Non-pigmented ciliary epithelial cell (primary cell): Measurements from ENCODE around the gene PKD1.
"Not testable (repeated sequence)": the region's sequence is repeated elsewhere in the genome, so short reads cannot be mapped to it uniquely, and the experiment has no call there.

Source experiments
- DNase-seq: peaks from one replicate; pipeline ENCODE4 v3.0.0-alpha.2; 2010; ENCODE audit warnings: low read depth

The PKD1 gene

DNA sequence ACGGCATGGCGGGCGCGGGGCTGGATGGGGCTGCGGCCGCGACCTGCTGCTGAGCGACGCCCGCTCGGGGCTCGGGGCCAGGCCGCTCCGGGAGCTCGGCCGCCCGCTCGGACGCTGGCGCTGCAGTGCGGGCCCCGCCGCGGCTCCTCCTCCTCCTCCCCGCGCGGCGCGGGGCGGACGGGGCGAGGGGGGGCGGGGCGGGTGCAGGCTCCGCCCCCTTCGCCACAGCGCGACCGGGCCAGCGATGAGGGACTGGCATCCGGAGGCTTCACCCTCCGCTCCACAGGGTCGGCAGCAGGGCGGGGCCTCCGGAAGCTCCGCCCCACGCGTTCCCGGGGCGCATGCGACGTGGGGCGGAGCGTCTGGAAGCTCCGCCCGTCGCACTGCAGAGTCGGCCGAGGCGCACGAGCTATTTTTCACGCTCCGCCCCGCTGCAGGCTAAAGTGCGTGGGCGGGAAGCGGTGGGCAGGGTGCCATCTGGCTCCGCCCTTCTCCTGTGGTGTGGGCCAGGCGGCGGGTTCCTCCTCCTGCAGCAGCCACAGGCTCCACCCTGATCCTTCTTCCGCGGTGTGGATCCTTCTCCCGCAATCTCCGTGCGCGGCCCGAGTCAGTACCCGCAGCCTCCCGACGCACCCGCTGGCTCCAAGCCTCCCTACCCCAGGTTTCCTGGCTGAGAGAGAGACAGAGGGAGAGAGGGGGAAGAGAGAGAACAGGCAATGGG lies at the start of gene PKD1:
Gene PKD1, minus strand, starts transcription at position 129 of the 721 bp plus-strand sequence. CDS start 209 bp downstream, outside the sequence.
- not testable (repeated sequence) for DNase-seq

DNA sequence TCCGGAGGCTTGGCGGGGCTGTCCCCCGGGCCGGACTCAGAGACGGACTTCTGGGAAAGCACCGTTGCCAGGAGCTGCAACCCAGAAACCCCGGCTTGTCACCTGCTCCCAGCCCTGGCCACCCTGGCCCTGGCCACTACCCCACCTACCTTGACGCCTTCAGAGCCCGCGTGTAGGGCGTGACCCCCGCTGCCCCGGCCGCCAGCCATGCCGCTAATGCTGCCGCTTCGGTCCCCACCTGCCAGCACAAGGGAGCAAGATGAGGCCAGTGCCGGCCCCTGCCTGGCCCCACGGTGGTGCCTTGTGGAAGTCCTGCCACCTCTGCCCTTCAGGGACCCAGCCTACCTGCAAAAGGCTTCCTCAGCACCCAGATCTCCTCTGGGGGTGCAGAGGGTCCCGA lies 49.3 kb upstream of the PKD1 start:
- no peak for DNase-seq

DNA sequence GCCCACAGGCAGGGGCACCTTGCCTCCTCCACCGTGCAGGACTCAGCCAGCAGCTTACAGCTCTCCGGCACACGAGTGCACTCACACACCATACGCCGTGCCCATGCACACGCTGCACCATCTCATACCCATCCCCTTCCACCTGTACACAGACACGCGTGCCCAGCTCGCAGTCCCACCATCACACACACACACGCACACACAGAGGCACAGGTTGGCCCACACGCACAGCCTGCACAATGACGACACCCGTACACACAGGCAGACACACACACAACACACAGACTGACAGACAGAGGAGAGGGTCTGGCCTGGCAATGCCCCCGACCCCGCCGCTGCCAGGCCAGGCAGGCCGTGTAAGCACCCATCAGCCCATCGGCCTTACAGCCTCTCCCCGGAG lies 48.6 kb upstream of the PKD1 start:
- no peak for DNase-seq

DNA sequence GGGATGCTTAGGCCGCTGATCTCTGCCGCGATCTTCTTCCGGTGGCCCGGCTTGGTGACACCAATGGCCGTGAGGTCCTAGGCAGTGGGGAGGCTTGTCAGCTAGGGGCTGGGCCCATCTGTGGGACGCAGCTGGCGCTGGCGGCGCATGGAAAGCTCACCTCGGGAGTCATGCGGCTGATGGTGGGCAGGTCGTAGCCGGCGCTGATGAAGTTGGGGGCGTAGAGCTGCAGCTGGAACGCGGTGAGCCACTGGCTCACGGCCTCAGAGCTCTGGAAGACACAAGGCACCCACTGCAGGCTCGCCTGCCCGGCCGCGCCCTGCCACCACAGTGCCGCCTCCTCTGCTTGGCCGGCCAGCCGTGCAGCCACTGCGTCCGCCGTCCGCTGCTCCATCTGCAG lies 48.0 kb upstream of the PKD1 start:
- DNase-seq, result no peak

DNA sequence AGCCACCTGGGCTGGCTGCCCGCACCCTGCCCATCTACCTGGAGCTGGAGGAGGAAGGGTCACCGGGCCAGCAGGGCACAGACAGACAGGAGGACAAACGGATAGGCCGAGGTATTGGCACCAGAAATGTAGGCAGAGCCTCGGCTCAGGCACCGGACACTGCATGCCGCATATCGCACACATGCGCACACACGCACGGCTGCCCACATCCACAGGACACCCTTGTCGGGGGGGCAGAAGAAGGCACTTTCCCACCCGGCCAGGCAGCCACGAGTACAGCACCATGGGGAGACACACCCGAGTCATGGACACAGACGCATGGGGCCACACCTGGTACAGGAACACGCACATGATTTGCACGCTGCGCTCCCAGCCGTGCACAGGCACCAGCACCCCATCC lies 46.3 kb upstream of the PKD1 start:
- no peak for DNase-seq

DNA sequence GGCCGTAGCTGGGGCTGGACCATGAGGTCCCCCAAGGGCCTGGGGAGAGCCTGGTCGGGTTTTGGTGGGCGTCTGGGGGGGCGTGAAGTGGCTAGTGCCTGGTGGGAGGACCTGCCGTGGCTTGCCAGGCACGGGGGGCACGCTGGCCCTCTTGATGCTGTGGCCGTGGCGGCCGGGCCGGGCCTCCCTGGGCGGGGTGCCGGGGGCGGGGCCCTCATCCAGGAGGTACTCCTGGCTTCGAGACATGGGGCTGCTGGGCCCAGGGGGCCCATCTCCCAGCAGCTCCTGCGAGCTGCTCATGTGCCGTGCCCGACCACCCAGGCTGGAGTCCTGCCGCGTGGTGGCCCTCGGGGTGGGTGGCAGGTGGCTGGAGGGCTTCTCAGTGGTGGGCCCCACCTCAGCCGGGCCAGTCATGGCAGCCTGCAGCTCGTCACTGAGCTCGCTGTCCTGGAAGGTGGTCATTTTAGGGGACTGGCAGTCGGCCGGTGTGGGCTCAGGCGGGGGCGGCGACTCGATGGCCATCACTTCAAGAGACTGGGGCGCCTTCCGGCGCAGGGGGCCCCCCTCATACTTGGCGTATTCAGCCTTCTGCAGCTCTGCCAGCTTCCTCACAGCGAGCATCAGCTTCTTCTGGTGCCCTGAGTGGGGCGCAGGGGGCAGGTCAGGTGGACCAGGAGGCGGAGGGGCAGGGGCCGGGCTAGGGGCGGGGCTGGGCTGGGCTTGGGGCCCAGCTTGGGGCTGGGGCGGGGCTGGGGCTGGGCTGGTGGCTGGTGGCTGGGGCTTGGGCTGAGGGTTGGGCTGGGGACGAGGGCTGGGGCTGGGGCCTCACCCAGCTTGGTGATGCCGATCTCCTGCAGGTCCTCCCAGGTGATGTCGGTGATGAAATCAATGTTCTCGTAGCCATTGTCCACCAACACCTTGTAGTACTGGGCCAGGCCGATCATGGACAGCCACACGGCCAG lies 45.5 kb upstream of the PKD1 start:
- no peak for DNase-seq

DNA sequence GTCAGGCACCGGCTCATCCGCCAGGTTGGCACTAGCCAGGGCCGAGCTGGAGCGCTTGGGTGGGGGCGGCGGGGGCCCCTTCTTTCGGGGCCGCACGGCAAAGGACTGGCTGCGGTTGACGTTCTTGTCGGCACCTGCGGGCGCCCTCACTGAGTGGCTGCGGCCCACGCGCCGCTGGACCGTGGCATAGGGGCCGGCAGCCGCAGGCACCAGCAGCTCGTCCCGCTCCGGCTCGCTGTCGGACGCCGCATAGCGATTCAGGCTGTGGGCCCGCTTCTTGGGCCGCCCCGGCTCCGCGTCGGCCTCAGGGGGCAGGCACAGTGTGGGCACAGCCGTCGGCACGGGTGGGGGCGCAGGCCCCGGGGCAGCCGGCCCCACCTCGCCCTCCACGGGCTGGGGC lies 44.8 kb upstream of the PKD1 start:
- DNase-seq, result no peak

DNA sequence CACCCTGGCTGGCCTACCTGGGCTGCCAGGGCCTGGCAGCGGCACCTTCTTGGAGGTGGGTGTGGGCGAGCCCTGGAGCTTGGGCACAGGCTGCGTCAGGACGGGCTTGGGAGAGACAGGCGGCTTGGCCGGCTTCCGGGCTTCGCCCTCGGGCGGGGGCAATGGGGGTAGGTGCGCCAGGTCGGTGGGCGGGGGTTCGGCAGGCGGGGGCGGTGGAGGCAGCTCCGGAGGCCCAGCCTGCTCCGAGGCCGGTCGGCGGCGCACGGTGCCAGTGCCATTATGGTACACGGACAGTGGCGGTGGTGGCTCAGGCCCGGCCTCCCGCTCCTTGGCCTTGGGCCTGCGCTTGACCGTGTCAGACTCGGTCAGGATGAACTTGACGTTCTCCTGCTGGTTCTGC lies 43.9 kb upstream of the PKD1 start:
- no peak for DNase-seq

DNA sequence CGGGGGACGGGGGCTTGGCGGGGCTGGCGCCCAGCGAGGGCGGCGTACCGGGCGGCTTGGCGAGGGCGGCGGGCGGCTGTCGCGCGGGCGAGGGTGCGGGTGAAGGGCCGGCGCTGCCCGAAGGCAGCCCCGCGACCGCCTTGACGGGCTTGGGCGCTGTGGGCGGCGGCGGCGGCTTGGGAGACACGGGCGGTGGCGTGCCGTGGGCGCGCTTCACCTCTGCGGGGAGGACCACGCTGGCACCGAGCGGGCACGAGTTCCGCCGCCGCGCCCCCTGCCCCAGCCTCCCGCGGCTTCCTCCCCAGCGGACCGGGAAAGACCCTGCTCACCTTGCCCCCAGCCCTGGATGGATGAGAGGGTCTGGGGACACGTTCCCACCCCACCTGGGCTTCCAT lies 43.4 kb upstream of the PKD1 start:
- DNase-seq, result no peak

DNA sequence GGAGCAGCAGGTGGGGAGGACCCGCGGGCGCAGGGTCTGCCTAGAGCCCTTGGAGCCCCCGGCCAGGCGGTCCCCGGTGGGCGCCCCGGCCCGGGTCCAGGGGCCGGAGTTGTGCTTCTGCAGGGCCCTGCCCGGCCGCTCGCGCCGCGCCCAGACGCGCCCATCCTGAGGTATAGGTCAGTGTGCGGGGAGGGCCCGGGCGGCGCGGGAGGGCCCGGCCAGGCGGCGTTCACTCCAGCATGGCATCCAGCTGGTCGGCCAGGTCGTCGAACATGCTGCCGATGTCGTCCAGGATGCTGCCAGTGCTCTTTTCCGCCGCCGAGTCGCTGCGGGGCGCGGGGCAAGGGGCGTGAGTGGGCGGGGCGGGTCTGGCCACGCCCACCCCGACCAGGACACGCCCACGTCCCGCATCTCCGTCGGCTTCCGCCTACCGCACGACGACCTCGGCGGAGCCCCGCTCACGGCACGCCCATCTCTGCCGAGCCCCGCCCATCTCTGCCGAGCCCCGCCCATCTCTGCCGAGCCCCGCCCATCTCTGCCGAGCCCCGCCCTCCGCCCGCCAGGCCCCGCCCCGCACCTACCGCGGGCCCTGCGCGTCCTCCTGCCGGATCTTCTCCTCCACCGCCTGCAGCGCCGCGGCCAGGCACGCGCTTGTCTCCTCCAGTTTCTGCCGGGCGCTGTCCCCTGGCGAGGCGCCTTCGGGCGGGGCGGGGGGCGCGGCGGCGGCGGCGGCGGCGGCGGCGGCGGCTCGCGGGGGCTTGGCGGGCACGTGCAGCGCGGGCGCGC lies 42.8 kb upstream of the PKD1 start:
- DNase-seq, result no peak

DNA sequence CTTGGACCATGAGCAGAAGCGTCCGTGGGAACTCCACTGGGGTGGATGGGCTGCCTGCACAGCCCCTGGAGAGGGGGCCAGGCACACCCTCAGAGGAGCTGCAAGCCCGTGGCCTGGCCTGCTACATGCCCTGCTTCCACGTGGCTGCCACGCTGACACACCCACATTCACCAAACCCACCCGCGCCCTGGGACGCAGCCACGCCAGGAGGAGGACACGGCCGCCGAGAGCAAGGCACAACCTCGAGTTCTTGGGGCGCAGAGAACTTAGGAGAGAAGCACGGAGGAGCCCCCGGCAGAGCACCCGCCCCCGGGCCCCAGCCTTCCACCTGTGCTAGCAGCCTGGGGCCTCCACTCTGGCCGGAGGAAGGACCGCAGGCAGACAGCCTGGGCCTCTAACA lies 41.9 kb upstream of the PKD1 start:
- DNase-seq, result no peak

DNA sequence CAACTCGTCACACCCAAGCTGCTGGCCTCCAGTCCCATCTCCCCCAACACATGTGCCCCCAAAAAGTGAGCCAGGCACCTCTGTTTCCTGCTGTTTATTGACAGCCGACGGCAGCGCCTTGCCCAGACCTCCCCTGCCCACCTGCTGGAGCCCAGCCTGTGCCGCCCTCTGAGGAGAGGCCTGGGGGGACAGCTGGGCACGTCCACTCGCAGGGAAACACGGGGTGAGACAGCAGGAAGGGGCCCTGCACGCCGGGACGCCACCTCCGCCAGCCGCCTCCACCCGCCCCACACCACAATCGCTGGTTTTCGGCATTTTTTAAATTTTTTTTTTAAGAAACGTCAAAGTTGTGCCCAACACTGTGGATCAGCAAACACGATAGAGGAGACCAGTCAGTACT lies 41.4 kb upstream of the PKD1 start:
- no peak for DNase-seq

DNA sequence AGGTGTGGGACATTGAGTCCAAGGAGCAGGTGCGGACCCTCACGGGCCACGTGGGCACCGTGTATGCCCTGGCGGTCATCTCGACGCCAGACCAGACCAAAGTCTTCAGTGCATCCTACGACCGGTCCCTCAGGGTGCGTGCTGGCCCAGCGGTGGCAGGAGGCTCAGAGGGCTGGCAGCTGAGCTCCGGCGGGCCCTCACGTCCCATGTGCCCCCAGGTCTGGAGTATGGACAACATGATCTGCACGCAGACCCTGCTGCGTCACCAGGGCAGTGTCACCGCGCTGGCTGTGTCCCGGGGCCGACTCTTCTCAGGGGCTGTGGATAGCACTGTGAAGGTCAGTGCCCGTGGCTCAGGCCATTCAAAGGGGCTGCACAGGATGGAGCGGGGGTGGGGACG lies 40.3 kb upstream of the PKD1 start:
- DNase-seq, result no peak

DNA sequence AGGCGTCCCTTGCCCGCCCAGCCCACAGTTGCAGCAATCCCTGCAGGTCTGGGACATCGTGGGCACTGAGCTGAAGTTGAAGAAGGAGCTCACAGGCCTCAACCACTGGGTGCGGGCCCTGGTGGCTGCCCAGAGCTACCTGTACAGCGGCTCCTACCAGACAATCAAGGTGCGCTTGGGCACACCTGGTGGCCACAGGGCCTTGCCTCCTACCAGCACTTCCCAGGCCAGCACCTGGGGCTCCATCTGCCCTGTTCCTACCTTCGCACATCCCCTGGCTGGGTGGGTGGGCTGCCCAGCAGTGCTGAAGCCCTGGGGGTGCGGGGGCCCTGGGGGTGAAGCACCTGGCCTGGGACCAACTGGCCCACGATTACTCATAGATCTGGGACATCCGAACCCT lies 39.8 kb upstream of the PKD1 start:
- no peak for DNase-seq

DNA sequence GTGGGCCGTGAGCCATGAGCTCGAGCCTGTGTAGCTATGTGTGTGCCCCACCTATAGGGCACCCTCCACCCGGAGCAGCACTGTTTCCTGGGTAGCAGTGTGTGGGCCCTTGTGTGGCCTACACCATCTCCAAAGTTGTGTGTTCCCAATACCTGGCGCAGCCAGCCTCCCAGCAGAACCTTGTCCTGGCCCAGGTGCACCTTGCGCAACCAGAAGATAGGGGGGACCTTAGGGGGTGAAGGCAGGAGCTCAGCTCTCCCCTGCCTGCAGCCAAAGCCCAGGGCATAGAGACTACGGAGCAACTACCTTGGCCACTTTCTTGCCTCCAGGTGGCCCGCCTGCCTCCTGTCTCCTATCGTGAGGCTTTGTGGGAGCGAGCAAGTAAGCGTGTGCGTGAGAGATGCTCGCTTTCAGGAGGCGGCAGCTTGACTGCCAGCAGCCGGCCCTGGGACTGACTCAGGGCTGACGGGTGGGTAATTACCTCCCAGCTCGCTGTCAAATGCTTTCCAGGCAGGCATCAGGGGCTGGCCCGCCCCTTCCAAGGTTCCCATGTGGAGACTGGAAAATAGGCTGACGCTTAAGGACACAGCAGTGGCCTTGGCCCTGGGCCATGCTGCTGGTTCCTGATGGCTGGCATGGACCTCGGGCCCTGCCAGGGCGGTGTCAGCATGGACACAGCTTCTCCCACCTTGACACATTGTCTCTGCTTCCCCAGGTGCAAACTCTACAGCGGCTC lies 38.9 kb upstream of the PKD1 start:
- no peak for DNase-seq

DNA sequence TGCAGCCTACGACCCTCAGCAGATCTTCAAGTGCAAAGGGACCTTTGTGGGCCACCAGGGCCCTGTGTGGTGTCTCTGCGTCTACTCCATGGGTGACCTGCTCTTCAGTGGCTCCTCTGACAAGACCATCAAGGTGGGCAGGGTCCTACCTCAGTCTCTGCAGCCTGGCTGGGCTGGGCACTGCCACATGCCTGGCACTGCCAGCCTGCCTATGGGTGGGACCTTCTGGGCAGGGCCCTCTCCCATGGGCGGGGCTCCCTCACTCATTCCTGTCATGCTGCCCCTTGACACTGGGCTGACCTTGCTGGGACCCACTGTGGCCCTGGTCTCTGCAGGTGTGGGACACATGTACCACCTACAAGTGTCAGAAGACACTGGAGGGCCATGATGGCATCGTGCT lies 38.2 kb upstream of the PKD1 start:
- no peak for DNase-seq

DNA sequence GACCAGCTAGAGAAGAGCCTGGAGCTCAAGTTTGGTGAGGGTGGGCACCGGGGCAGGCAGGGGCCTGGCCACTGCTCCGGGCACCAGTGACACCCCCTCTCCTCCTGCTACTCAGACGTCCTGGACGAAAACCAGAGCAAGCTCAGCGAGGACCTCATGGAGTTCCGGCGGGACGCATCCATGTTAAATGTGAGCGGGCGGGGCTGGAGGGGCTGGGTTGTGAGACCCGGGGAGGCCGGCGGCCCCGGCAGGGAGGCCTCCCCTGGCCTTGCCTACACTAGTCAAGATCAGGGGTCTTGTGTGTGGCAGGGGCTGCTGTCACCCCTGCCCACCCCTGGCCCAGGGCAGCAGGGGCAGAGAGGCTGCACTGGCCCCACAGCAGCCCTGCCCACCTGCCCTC lies 37.7 kb upstream of the PKD1 start:
- no peak for DNase-seq

DNA sequence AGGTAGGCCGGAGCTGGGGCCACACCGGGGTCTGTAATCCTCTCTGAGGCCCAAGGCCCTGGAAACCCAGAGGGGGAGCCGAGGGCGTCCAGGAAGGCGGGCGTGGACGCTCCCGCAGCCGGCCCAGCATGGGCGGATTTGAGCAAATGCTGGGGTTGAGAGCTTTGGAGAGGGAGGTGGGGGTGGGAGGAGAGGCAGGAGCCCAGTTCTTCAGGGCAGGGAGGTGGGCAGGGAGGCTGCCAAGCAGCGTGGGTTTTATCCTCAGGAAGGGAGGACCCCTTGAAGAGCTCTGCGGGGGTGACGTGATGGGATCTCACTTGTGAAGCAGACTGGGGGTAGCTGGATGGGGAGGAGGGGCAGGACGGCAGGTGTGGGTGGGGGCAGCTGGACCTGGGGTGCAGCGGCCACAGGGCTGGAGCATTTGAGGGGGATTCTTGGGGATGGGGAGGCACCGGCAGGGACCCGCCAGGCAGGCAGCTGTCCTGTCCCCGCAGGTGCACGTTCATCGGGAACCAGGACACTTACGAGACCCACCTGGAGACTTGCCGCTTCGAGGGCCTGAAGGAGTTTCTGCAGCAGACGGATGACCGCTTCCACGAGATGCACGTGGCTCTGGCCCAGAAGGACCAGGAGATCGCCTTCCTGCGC lies 37.1 kb upstream of the PKD1 start:
- no peak for DNase-seq

DNA sequence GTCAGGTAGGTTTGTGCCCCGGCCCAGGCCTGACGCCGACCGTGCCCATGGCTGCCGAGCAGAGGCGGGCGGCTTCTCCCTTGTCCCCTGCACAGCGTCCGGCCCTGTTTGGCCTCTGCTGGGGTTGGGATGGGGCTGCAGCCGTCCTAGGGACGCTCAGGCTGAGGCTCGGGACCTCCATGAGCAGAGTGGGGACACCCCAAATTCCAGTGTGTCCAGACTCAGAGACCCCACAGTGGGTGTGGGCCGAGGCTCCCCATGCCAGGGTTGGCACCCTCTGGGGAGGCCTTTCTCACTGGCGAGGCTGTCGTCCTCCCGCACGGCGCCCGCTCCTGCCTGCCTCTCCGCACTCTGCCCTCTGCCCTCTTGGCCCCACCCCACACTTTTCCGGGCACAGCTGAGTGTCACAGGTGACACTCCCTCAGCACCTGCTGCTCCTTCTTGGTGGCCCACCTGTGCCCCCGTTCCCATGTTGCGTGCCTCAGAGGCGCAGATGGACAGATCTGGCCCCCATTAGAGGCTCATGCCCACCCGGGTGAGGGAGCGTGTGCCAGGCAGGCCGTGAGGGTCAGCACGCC lies 36.0 kb upstream of the PKD1 start:
- DNase-seq, result no peak

DNA sequence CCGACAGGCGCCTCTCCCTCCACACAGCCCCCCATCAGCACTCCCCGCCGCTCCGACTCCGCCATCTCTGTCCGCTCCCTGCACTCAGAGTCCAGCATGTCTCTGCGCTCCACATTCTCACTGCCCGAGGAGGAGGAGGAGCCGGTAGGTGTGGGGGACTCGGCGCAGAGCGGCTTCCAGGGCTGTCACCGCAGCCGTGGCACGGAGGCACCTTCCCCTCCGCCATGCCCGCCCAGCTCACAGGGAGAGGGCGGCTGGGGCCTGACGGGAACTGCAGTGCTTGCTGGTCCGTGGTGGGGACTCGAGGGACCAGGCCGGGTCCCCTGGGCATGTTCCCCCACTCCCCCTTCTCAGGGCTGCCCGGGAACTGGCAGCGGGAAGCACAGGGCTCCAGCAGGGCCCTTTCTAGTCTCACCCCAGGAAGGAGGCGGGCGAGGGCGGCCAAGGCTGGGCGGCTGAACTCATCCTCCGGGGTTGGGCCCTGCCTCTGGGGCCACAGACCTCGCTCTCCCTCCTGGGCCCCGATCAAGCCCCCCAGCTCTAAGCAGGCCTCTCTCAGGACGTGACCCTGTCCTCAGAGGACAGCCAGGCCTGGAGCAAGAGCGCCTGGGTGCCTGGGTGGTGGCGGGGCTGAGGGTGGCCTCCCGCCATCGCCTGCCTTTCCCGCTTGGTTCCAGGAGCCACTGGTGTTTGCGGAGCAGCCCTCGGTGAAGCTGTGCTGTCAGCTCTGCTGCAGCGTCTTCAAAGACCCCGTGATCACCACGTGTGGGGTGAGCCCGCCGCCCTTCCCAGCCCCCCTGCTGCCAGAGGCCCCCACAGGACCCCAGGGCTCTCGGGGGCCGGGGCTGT lies 35.1 kb upstream of the PKD1 start:
- no peak for DNase-seq
